GM19351 (cell line): ENCODE data around the gene P4HTM.

ENCODE experiments used
- ATAC-seq: cut with Tn5 transposase; IDR thresholded peaks from one replicate; pipeline ENCODE4 v1.9.1; 2021; ENCODE audit warnings: mild to moderate bottlenecking, moderate library complexity; ENCODE audit not compliant: unreplicated experiment

The P4HTM gene

GRCh38 chr3:49022688-49023171 is 32.7 kb downstream of the P4HTM start:
- no peak for ATAC-seq

GRCh38 chr3:49023775-49024174 is 33.7 kb downstream of the P4HTM start:
- ATAC-seq, result no peak

GRCh38 chr3:49024449-49024848 is 34.4 kb downstream of the P4HTM start:
- ATAC-seq, result no peak

- ATAC-seq, result no peak
Measured at GRCh38 chr3:49025005-49025792, 35.2 kb downstream of the P4HTM start.

- ATAC-seq, result no peak
Measured at GRCh38 chr3:49025793-49026520, 35.9 kb downstream of the P4HTM start.

- ATAC-seq, result no peak
Measured at GRCh38 chr3:49026536-49026935, 36.5 kb downstream of the P4HTM start.

- ATAC-seq, result no peak
Measured at GRCh38 chr3:49027634-49028033, 37.6 kb downstream of the P4HTM start.

GRCh38 chr3:49028298-49028672 is 38.2 kb downstream of the P4HTM start:
- no peak for ATAC-seq

- ATAC-seq, result peak; percentile 92
Measured at GRCh38 chr3:49028673-49029562, 38.9 kb downstream of the P4HTM start, which contains the start of gene IMPDH2. Gene IMPDH2, minus strand, starts transcription at chr3:49029398. Its CDS starts 48 bp downstream, at chr3:49029350.

GRCh38 chr3:49029563-49029884 is 39.5 kb downstream of the P4HTM start:
- no peak for ATAC-seq

- no peak for ATAC-seq
Measured at GRCh38 chr3:49030321-49030720, 40.3 kb downstream of the P4HTM start.

GRCh38 chr3:49032646-49033304 is 42.7 kb downstream of the P4HTM start:
- ATAC-seq, result no peak

GRCh38 chr3:49034650-49035049 is 44.6 kb downstream of the P4HTM start:
- no peak for ATAC-seq

- ATAC-seq, result no peak
Measured at GRCh38 chr3:49035281-49035680, 45.2 kb downstream of the P4HTM start.

- no peak for ATAC-seq
Measured at GRCh38 chr3:49053543-49053942, 63.5 kb downstream of the P4HTM start.

GRCh38 chr3:49054344-49054862 is 64.4 kb downstream of the P4HTM start:
- no peak for ATAC-seq
